SU-DHL-6 (cell line): Measurements from ENCODE around the gene GRM8.

ENCODE experiments used
- EZH2phosphoT487 ChIP-seq: fragments of 200-600 bp; sonication (generic), shearing (Covaris generic); conservative IDR thresholded peaks from 2 replicates; pipeline ENCODE4 v1.6.1; 2018; ENCODE audit warnings: mild to moderate bottlenecking, antibody characterized with exemption, low read length, moderate library complexity, mixed read lengths
- TF ChIP-seq, protein P1 (sequence below): fragments of 200-600 bp; sonication (generic); IDR thresholded peaks from one replicate; pipeline ENCODE4 v1.5.1; 2017; ENCODE audit warnings: antibody characterized with exemption, mild to moderate bottlenecking, low read length, moderate library complexity; ENCODE audit not compliant: insufficient read depth, poor library complexity, severe bottlenecking

DNA sequence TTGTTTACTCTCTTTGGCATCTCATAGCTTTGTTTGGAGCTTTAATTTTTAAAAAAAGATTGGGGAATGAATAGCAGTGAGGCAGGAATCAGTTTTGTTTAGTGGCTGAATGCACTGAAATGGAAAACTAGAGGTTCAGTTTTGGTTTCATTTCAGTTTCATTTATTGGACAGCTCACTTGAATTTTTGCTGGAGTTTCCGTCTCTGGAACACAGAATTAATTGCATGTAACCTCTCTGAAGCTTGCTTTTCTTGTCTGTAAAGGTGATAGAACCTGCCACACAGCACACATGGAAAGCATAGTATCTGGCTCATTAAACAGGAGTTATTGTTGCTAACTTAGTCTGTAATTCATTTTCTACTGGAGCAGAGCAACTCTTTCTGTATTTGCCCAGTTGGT lies 7.1 kb downstream of the GRM8 start:
- TF ChIP-seq, protein P1, sequence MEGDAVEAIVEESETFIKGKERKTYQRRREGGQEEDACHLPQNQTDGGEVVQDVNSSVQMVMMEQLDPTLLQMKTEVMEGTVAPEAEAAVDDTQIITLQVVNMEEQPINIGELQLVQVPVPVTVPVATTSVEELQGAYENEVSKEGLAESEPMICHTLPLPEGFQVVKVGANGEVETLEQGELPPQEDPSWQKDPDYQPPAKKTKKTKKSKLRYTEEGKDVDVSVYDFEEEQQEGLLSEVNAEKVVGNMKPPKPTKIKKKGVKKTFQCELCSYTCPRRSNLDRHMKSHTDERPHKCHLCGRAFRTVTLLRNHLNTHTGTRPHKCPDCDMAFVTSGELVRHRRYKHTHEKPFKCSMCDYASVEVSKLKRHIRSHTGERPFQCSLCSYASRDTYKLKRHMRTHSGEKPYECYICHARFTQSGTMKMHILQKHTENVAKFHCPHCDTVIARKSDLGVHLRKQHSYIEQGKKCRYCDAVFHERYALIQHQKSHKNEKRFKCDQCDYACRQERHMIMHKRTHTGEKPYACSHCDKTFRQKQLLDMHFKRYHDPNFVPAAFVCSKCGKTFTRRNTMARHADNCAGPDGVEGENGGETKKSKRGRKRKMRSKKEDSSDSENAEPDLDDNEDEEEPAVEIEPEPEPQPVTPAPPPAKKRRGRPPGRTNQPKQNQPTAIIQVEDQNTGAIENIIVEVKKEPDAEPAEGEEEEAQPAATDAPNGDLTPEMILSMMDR: no peak
- no peak for TF ChIP-seq EZH2phosphoT487
